Chondrocyte (in vitro differentiated cells): Measurements from ENCODE around the gene CDHR3. TPM values are rescaled to one million over a fixed set of nuclear protein-coding genes. Genes with fewer than 3 reads are reported as not detected.

Source experiments
- DNase-seq: peaks from one replicate; pipeline ENCODE4 v3.0.0; 2021; ENCODE audit warnings: mixed read lengths, low spot score
- H3K27ac Mint-ChIP-seq: one replicate; pipeline ENCODE4 v1.8.0; 2021; ENCODE audit warnings: mild to moderate bottlenecking, moderate library complexity, mixed read lengths; ENCODE audit not compliant: unreplicated experiment
- H3K27me3 Mint-ChIP-seq: 2 replicates; pipeline ENCODE4 v1.8.0; 2021; ENCODE audit warnings: low read depth, mixed read lengths
- H3K36me3 Mint-ChIP-seq: 2 replicates; pipeline ENCODE4 v1.8.0; 2021; ENCODE audit warnings: low read depth, mixed read lengths
- H3K4me1 Mint-ChIP-seq: 2 replicates; pipeline ENCODE4 v1.8.0; 2021; ENCODE audit warnings: low read depth, mild to moderate bottlenecking, mixed read lengths
- H3K4me3 Mint-ChIP-seq: one replicate; pipeline ENCODE4 v1.8.0; 2021; ENCODE audit warnings: mild to moderate bottlenecking, moderate library complexity, mixed read lengths; ENCODE audit not compliant: unreplicated experiment
- H3K9me3 Mint-ChIP-seq: 2 replicates; pipeline ENCODE4 v1.8.0; 2021; ENCODE audit warnings: low read depth, mixed read lengths
- total RNA-seq: library from RNA; stranded (reverse); gene quantifications from 3 replicates; pipeline ENCODE4 v1.2.1, GENCODE V29; 2021
- TF ChIP-seq, protein P1 (sequence below): fragments of 200-600 bp; sonication (generic); IDR thresholded peaks from 2 replicates; pipeline ENCODE4 v1.5.0; 2021; ENCODE audit warnings: antibody characterized with exemption, mild to moderate bottlenecking, moderate library complexity

CDHR3 gene
- total RNA-seq, 1 donor from 2014 or later = 1.0 TPM

GRCh38 chr7:105924945-105925344 lies 38.1 kb upstream of the CDHR3 start:
- H3K36me3 Mint-ChIP-seq = peaks cover 13% of the 10 kb centered on the region
- H3K9me3 Mint-ChIP-seq = peaks cover 22% of the 10 kb centered on the region
- TF ChIP-seq, protein P1, sequence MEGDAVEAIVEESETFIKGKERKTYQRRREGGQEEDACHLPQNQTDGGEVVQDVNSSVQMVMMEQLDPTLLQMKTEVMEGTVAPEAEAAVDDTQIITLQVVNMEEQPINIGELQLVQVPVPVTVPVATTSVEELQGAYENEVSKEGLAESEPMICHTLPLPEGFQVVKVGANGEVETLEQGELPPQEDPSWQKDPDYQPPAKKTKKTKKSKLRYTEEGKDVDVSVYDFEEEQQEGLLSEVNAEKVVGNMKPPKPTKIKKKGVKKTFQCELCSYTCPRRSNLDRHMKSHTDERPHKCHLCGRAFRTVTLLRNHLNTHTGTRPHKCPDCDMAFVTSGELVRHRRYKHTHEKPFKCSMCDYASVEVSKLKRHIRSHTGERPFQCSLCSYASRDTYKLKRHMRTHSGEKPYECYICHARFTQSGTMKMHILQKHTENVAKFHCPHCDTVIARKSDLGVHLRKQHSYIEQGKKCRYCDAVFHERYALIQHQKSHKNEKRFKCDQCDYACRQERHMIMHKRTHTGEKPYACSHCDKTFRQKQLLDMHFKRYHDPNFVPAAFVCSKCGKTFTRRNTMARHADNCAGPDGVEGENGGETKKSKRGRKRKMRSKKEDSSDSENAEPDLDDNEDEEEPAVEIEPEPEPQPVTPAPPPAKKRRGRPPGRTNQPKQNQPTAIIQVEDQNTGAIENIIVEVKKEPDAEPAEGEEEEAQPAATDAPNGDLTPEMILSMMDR = no peak
- no peak overlapping the region for H3K4me3 Mint-ChIP-seq
- no peak for DNase-seq
- H3K27me3 Mint-ChIP-seq = peaks cover 1% of the 10 kb centered on the region
- H3K27ac Mint-ChIP-seq = no peak overlapping the region
- H3K4me1 Mint-ChIP-seq = no peaks in the 10 kb centered on the region

DNA sequence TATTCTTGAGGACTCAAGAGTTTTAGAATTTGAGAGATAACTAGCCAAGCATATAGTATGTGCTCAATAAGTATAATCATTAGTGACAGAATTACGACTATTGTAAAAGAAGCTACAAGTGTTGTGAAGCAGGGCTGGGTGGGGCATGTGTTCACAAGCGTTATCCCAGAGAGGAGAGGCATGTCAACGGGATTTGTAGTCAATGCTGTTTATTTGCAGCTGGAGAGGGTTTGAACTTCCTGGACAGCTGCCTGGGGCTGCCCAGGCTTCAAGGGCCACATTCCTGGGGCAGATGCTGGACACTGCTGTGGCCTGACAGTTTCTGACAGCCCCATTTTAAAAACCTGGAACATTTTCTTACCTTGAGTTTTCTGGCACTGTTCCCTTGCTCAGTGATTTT lies 36.9 kb upstream of the CDHR3 start:
- H3K4me1 Mint-ChIP-seq = no peaks in the 10 kb centered on the region
- H3K27me3 Mint-ChIP-seq = peaks cover 1% of the 10 kb centered on the region
- peaks cover 15% of the 10 kb centered on the region for H3K36me3 Mint-ChIP-seq
- no peak for DNase-seq
- peaks cover 22% of the 10 kb centered on the region for H3K9me3 Mint-ChIP-seq
- H3K4me3 Mint-ChIP-seq = no peak overlapping the region
- TF ChIP-seq, protein P1 = no peak
- H3K27ac Mint-ChIP-seq = no peak overlapping the region

GRCh38 chr7:105931179-105931578 lies 31.9 kb upstream of the CDHR3 start:
- Mint-ChIP-seq H3K9me3 (no peaks in the 10 kb centered on the region), H3K4me1 (peaks cover 27% of the 10 kb centered on the region), H3K27ac (no peak overlapping the region), H3K4me3 (no peak overlapping the region), H3K27me3 (peaks cover 1% of the 10 kb centered on the region), H3K36me3 (peaks cover 3% of the 10 kb centered on the region)
- TF ChIP-seq, protein P1 = no peak
- no peak for DNase-seq

- TF ChIP-seq, protein P1 = peak; percentile 0
- no peaks in the 10 kb centered on the region for H3K9me3 Mint-ChIP-seq
- no peak for DNase-seq
- no peak overlapping the region for H3K4me3 Mint-ChIP-seq
- H3K4me1 Mint-ChIP-seq = peaks cover 27% of the 10 kb centered on the region
- peaks cover 1% of the 10 kb centered on the region for H3K27me3 Mint-ChIP-seq
- H3K27ac Mint-ChIP-seq = peak overlapping the region; percentile 90
- peaks cover 3% of the 10 kb centered on the region for H3K36me3 Mint-ChIP-seq
These were observed 30.1 kb upstream of the CDHR3 start for GRCh38 chr7:105932835-105933477.

DNA sequence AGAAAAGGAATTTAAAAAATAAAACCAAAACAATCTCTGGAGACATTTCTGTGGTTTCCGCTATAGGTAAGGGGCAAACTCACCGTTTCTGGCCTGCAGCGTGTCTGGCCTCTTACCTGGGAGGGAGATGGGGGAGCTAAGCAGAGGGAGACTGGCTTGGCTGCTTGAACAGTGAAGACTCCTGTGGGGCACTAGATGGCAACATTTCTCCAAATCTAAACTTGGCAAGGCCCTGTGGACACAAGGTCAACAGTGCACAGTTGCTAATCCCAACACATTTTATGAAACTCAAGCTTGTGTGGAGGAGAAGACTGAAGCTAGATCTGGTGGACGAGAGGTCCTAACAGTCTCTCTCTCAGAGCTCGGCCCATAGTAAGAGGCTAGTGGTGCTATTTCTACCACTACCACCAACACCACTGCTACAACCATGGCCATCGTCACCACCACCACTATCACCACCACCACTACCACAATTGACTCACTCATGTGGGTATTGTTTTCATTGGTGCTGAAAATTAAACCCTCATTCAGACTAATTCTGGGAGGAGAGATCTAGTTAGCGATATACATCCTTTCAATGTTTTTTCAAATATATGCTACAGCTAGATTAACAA lies 28.4 kb upstream of the CDHR3 start:
- DNase-seq = no peak
- Mint-ChIP-seq H3K9me3 (no peaks in the 10 kb centered on the region), H3K36me3 (peaks cover 2% of the 10 kb centered on the region), H3K4me3 (no peak overlapping the region), H3K27ac (no peak overlapping the region), H3K4me1 (peaks cover 27% of the 10 kb centered on the region), H3K27me3 (peaks cover 4% of the 10 kb centered on the region)
- TF ChIP-seq, protein P1 = peak; percentile 80
